Measurements from ENCODE around the gene CASQ1.

Gene CASQ1

DNA sequence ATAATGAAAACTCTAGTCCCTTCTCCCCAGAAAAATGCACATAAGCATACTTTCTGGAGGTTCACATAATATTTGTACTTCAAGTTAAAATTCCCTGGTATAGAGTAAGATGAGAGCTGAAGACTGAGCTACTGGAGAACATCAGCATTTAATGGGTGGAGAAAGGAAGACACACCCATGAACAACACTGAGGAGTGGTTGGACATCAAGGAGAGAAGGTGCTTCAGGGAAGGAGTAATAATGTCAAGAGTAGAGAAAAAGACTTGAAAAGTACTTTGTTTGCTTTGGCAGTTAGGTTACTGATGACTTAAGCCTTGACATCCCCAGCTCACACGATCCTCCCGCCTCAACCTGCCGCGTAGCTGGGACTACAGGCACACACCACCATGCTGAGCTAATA is 36.7 kb downstream of the CASQ1 start:
- DNase-seq, result no peak

DNA sequence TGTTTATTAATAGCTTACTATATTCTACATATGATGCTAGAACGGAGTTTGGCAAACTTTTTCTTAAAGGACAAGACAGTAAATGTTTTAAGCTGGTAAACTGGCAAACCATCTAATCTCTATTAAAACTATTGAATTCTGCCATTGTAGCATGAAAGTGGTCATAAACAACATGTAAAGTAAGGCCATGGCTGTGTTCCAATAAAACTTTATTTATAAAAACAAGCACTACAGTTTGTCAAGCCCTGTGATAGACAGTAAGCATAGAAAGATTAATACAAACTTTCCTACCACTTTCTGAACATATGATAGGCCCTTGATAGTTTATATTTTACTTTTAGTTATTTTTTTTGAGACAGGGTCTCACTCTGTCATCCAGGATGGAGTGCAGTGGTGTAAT is 37.2 kb downstream of the CASQ1 start:
- DNase-seq, result no peak

DNA sequence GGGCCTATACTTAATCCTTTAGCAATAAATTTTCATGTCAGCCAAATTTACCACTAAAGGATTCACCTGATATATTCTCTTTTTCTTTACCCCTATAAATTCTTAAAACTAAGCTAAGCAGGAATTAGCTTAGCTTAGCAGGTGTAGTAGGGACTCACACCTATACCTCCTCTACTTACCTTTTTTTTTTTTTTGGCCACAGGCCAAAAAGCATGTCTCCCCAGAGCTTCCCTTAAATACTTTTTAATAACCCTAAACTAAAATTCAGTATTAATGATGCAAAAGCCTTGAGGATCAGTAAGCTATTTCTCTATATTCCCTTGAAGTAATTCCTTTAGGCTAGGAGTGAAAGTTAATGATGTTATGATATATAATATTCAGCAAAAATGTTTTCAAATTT is 38.1 kb downstream of the CASQ1 start:
- DNase-seq, result no peak

GRCh38 chr1:160232911-160233310 is 42.5 kb downstream of the CASQ1 start:
- no peak for DNase-seq

DNA sequence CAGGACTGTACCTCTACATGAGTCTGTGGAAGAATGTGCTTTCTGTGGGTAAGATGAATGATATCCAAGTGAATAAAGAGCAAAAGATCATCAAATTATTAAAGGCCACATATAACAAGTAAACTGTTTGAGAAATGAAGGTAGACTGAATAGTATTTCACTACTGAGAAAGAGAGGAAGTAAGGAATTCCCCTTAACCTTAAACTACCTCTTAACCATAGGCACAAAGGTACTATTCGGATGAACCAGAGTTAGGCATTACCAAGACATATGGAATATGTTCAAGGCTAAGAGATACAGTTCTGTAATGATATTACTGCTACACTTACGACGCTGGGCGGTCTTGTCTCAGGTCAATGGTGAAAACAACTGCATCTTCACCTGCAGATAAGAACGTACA is 46.4 kb downstream of the CASQ1 start:
- no peak for DNase-seq

- DNase-seq, result no peak
These were observed 47.2 kb downstream of the CASQ1 start for GRCh38 chr1:160237558-160237957.

DNA sequence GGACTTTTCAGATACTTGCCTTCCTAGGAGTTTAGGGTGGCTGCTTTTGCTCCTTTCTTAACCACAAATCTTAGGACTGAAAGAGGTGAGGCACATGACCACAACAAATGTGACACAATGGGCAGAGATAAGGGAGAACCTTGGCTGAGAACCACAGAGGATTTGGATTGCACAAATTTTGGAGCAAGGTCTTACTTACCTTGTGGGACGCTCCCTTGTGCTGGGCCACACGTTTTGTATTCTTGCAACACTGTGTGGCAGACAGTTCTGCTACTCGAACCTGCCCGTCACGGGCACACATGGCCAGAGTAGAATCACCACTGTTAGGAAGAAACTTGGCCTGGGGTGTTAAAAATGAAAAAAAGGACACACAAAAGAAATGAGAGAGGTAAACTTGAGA is 48.0 kb downstream of the CASQ1 start:
- DNase-seq, result peak; percentile 38

GRCh38 chr1:160239582-160240299 is 49.4 kb downstream of the CASQ1 start:
- DNase-seq, result no peak

DNA sequence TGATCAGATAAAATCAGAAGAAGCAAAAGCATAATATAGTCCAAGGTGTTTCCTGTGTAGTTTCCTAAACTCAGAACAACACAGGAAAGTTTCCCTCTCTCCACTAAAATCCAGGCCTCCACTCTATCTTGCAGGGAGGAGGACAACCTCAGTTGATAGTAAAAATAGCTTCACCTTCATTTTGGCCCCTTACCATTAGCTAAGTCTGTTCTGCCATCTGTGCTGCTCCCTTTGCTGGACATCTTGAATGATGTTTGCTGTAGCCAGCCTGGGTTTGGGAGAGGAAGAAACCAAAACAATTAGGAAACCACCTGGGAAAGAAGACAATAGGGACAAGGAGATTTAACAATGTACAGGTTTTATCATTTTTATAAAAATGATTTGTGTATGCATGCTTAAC is 53.4 kb downstream of the CASQ1 start:
- no peak for DNase-seq

DNA sequence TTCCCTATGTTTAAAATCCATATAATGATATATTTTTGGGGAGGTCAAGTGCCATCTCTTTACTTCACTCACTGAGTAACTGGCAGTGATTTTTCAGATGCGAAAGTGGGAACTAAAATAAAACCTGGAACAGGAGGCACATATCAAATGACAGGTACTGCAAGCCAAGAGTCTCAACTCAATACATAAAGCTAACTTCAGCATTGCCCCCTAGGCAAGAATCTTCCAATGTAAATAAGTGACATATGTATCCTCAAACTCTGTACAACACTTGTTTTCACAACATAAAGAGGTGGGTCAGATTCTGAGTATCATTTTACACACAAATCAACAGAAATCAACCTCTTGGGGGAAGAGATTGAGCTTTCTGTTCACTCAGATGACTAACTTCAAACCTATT is 53.8 kb downstream of the CASQ1 start:
- no peak for DNase-seq

GRCh38 chr1:160245434-160245833 is 55.1 kb downstream of the CASQ1 start:
- no peak for DNase-seq

DNA sequence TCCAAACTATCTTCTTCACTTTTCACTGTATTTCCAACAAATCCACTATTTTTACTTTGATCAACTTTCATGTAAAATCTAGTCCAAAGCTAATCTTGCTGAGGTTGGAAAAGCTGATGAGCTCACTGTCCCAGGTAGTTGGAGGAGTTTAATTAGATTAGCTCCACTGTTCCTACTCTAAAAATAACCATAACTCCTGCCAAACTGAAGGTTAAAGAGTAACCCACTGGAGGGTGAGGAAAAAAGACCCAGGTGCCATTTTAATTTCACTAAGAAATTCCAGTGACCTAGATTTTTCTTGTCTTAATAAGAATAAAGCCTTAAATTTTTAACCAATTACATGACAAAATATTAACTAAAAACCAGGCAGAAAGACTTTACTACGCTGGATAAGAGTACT is 56.7 kb downstream of the CASQ1 start:
- DNase-seq, result no peak

GRCh38 chr1:160251011-160251410 is 60.6 kb downstream of the CASQ1 start:
- DNase-seq, result no peak

Measured in OCI-M1 (cell line).